HG02571 (cell line): ENCODE data around the gene ZNF583.

Experiments used
- ATAC-seq: cut with Tn5 transposase; IDR thresholded peaks from one replicate; pipeline ENCODE4 v1.9.1; 2021; ENCODE audit warnings: mild to moderate bottlenecking, moderate library complexity; ENCODE audit not compliant: unreplicated experiment

ZNF583 gene

DNA sequence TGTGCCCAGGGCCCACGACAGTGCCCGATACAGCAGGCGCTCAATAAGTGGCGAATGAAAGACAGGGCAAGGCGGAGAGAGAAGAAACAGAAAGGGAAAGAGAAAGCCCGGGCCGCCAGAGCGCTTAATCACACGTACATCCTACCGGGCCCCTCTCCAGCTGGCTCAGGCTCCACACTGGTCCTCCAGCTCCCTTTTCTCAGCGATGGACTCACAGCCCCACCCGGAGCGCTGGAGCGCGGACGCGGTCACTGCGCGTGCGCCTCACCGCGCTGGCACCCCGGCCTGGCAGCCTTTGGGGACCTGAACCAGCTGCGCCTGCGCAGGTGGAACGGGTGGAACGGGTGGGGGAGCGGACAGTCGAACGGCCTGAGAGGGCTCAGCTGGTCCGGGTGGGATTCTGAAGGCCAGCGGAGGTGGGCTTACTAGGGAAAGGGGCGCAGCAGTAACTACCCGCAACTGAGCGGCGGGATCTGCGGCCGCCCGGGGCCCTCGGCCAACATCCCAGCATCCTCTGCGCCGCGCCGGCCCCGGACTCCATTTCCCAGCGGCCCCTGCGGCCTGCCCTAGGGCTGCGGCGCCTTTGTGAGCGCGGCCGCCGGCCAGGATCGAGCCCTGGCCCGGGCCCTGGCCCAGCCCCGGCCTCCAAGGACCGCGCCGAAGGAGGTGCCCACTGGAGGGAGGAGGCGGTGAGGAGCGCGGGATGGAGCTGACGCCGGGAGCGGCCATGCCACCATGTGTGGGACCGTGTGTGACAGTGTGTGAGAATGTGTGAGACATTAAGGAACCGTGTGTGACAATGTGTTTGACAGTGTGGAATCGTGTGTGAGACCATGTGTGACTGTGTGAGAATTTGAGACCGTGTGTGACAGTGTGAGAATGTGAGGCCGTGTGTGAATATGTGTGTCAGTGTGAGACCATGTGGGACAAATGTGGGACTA lies at the start of gene ZNF583:
Gene ZNF583, plus strand, starts transcription at position 569 of the 941 bp plus-strand sequence. CDS start 2,783 bp downstream, outside the sequence.
- ATAC-seq: peak; percentile 85

DNA sequence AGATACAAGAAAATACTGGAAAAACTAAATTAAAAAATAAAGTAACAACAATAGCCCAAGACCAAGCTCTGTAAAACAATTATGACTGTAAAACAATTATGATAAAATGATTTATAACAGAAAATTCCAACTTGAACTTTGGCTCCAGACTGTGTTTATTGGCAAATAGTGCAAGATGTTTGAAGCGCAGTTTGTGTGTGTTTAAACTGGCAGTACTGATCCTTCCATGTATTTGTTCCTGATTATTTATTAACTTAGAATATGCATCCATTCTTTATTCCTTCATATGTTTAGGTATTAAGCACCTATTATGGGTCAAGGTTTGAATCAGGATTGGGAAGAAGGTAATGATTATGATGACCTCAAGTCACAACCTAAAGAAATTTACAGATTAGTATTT lies 48.6 kb upstream of the ZNF583 start:
- ATAC-seq: no peak

DNA sequence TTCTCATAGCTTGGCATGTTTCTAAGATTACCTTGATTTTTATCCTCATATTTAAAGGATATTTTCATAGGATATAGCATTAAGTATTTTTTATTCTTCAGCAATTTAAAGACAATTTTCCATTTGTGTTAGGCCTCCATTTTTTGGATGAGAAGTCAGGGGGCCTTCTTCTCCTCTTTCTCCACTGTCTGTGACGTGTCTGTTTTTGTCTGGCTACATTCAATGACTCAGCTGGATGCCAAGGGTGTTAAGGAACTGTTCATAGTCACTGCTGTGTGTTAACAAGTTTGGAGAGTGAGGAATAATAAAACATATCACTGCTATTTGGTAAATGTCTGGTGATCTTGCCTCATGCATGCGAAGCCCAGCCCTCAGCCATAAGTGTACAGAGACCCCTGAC lies 47.2 kb upstream of the ZNF583 start:
- ATAC-seq: no peak

DNA sequence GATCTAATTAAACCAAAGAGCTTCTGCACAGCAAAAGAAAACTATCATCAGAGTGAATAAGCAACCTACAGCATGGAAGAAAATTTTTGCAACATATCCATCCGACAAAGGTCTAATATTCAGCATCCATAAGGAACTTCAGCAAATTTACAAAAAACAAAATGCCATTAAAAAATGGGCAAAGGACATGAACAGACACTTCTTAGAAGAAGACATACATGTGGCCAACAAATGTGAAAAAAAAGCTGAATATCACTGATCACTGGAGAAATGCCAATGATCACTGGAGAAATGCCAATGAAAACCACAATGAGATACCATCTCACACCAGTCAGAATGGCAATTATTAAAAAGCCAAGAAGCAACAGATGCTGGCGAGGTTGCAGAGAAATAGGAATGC lies 43.3 kb upstream of the ZNF583 start:
- ATAC-seq: no peak

DNA sequence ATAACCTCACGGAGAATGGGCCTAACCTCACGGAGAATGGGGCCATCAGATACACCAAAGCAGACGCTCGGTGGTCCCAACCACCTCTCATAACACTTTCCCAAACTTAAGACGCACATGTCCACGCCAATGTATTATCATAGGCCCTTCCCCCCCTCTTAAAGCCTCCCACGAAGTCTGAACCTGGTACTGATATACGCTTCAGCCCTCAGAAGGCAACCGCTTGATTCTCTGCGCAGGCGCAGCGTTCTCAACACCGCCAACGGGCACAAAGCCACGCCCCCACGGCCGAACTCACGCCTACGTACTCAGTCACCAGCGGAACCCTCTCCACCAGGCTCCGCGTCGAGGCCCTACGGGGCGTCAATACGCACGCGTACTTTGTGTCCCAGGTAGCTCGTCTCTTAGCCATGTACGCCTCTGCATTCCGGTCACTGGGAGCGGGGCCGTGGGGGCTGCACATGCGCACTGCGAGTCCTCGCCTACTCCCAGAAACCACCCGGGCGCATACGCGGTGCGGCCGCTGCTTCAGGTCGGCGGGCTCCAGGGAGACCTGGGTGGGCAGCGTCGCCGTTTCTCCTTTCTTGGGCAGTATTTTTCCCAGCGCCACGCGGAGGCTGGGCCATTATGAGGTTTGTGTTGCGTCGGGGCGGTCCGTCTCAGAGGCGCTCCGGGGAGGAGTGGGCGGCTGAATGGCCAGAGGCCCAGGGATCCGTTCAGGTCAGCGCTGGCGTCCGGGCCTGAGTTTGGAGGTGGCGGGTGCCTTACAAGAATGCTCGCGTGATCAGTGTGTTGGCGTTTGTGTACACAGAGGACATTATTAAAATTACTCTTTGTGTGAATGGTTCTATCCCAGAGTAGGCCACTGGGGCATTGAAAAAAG lies 36.1 kb upstream of the ZNF583 start:
- ATAC-seq: no peak

DNA sequence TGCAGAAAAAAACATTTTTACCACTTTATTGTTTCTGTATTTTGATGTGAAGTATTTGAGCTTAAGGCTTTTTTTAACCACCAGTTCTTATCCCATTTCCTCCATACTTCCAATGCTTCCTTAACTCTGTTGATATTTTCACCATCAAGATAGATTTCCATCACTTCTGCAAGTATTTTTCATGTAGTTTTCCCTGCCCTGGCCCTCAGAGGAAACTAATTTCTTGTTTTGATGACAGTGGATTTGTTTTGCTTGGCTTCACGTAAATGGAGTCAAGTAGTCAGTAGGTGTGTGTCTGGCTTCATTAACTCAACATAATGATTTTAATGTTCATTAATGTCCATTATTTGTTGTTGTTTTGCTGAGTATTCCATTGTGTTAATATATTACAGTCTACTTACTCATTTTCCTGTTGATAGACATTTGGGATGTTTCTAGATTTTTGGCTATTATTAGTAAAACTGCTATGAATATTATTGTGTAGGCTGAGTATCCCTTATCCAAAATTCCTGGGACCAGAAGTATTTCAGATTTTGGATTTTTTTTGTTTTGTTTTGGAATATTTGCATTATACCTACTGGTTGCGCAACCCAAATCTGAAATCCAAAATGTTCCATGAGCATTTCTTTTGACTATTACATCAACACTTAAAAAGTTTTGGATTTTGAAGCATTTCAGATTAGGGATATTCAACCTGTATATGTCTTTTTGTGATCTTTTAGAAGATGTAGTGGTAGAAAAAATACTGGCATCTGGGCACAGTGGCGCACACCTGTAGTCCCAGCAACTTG lies 34.1 kb upstream of the ZNF583 start:
- ATAC-seq: no peak

DNA sequence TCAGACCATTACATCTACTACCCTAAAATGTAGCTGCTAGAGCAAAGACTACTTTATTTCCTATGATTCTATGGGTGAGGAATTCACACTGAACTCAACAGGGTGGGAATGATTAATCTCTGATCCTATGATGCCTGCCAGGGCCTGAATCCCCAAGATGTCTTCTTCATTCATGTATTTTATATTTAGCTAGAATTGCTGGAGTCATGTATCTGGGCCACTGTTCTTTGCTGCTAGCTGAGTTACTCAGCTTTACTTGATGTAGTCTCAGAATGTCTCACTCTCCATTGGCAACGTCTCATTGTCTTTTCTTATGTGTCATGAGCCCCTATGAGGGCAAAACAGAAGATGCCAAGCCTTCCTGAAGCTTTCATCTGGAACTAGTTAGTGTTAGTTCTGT lies 31.9 kb upstream of the ZNF583 start:
- no peak for ATAC-seq

DNA sequence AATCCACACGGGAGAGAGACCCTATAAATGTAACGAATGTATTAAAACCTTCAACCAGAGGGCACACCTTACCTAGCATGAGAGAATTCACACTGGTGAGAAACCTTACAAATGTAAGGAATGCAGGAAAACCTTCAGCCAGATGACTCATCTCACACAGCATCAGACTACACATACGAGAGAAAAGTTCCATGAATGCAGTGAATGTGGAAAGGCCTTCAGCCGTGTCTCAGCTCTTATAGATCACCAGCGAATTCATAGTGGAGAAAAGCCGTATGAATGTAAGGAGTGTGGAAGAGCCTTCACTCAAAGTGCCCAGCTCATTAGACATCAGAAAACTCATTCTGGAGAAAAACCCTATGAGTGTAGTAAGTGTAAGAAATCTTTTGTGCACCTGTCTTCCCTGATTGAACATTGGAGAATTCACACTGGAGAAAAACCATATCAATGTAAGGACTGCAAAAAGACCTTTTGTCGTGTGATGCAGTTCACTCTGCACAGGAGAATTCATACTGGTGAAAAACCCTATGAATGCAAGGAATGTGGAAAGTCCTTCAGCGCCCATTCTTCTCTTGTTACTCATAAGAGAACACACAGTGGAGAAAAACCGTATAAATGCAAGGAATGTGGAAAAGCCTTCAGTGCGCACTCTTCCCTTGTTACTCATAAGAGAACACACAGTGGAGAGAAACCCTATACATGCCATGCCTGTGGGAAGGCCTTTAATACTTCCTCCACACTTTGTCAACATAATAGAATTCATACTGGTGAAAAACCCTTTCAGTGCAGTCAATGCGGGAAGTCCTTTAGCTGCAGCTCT lies 26.8 kb upstream of the ZNF583 start:
- no peak for ATAC-seq

DNA sequence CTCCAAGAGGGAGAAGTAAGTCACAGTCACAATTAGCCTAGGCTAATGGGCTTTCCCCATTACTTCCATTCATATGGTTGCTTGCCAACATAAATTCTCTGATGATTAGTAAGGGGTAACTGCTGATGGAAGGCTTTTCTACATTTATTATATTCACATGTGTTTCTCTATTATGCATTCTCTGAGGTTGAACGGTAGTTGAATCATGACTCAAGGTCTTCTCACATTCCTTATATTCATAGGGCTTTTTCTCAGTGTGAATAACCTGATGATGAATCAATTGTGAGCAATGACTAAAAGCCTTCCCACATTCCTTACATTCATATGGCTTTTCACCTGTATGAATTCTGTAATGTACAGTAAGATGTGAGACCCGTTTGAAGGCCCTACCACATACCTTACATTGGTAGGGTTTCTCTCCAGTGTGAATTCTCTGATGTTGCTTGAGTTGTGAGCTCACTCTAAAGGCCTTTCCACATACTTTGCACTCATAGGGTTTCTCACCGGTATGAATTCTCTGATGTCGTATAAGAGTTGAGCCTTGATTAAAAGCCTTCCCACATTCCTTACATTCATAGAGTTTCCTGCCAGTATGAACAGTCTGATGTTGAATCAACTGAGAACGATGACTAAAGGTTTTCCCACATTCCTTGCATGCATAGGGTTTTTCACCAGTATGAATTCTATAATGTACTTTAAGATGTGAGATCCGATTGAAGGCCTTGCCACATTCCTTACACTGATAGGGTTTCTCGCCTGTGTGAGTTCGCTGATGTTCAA lies 20.1 kb upstream of the ZNF583 start:
- ATAC-seq: no peak

DNA sequence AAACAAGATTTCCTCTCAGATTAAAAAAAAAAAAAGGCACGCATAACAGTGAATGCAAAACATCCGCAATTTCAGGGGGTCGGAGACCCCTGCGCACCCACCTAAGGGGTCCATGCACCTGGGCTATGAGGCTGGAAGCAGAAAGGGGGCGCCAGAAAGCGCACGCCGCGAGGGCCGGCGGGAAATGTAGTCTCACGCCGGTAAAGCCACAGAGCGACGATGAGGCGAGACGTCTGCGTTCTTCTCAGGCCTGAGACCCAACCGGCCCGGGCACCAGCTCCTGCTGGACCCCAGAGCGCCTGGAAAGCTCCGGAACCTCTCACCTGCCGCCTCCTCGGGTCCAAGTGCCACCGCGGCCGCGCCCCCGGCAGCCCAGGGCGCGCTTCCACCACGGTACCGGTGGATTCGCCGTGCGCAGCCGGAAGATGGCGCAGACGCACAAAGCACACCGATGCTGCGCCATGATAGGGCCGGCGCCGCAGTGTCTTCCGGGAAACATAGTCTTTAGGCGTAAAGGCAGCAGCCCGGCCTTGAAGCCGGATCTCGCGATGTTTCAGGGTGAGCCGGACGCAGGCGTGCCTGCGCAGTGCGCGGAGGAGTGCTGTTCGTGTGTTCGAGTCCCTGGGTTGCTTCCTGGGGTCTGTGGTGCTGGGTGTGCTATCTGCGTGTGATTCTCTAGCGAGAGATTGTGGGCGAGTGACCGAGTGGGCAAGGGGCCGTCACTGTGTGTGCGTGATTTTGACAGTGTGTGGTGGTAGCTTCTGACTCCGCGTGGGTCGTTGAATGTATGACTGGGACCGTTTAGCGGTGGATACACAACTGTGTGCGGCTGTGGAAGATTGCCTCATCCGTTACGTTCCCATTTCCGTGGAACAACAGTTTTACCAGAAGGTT lies 10.8 kb upstream of the ZNF583 start, which contains the start of gene ZNF582:
Gene ZNF582, minus strand, starts transcription at position 416 of the 894 bp plus-strand sequence. CDS start 1,782 bp downstream, outside the sequence.
- ATAC-seq: peak; percentile 89

DNA sequence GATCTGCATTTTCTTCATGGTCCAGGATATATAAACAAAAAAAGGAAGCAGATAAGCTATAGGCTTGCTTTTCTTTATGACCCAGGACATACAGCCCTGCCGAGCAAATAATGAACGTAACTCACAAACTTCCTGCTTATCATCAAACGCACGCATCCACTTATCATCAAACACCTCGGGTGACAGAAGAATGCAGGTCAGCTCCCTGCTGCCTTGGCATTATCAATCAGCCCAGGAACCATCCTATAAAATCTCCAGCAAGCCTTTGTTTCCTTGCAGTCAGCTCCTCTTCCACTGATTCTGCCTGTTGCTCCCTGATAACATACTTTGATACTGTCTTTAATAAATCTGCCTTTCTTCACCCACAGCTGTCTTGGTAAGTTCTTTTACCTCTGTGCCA lies 5.3 kb upstream of the ZNF583 start:
- no peak for ATAC-seq

DNA sequence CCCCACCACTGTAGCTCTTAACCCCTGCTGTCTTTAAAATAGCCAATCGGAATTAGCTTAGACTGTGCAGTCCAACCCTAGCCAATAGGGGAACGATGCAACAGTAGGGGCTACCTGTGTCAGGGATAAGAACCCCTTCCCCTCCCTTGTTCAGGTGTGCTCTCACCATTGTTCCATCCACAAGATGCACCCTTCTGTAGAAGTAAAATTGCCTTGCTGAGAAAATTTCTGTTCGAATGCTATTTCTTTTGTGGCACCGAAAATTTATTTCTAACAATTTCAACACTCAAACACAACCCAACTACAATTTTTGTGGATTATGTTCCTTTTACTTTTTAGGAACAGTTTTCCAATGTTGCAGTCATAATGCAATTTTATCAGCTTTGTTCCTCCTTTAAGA lies 3.6 kb upstream of the ZNF583 start:
- no peak for ATAC-seq

DNA sequence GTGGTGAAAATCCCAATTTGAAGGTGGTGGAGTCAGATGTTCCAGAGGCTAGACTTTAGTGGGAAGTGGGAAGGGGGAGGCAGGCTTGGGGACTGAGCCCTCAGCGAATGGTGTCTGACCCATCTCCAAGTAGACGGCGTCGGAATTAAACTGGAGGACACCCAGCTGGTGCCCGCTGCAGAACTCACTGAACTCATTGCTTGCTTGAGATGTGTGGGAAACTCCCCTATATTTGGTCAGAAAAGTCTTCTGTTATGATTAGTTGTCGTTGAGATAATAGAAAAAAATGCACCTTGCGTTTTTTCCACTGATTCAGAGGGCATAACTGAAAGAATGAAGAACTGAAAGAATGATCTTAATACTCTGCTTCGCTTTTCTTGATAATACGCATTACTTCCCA lies 871 bp upstream of the ZNF583 start:
- no peak for ATAC-seq

DNA sequence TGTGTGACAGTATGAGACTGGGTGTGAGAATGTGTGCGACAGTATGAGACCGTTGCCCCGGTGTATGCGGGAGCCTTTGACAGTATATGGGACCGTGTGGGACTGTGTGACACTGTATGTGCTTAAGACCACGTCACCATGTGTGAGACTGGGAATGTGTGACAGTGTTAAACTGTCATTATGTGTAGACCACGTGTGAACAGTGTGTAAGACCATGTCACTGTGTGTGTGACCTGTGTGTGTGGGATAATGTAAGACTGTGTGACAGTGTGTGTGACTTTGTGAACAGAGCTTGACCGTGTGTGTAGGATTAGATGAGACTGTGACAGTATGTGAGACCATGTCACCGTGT lies 549 bp downstream of the ZNF583 start:
- ATAC-seq: no peak

DNA sequence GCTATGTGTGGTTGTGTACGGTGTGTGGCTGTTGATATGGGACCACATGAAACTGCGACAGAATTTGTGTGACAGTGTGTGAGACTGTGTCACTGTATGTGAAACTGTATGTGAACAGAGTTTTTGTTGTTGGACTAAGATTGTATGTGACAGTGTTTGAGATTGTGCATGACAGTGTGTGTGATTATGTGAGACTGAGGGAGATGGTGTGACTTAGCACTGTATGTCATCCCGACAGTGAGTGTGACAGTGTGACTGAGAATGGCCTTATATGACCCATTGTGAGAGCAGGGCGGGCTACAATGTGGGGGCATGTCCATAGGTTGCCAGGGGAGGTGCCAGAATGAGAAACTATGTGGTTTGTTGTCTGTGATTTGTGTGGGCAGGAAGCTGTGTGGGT lies 930 bp downstream of the ZNF583 start:
- ATAC-seq: no peak

DNA sequence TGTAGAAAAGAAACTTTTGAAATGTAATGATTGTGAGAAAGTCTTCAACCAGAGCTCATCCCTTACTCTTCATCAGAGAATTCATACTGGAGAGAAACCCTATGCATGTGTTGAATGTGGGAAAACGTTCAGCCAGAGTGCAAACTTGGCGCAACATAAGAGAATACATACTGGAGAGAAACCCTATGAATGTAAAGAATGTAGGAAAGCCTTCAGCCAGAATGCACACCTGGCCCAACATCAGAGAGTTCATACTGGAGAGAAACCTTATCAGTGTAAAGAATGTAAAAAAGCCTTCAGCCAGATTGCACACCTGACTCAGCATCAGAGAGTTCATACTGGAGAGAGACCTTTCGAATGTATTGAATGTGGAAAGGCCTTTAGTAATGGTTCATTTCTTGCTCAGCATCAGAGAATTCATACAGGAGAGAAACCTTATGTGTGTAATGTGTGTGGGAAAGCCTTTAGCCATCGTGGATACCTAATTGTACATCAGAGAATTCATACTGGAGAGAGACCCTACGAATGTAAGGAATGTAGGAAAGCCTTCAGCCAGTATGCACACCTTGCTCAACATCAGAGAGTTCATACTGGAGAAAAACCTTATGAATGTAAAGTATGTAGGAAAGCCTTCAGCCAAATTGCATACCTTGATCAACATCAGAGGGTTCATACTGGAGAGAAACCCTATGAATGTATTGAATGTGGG lies 19.3 kb downstream of the ZNF583 start:
- no peak for ATAC-seq

DNA sequence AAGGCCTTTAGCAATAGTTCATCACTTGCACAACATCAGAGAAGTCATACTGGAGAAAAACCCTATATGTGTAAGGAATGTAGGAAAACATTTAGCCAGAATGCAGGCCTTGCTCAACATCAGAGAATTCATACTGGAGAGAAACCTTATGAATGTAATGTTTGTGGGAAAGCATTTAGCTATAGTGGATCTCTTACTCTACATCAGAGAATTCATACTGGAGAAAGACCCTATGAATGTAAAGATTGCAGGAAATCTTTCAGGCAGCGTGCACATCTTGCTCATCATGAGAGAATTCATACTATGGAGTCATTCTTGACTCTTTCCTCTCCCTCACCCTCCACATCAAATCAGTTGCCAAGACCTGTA lies 19.8 kb downstream of the ZNF583 start:
- ATAC-seq: no peak
